ENCODE results near the gene NTN1. TPM values are rescaled to one million over a fixed set of nuclear protein-coding genes. Genes with fewer than 3 reads are reported as not detected.

The NTN1 gene
- total and polyA plus RNA-seq, 2 experiments from 2014 or later = 0.16 to 0.60 TPM

DNA sequence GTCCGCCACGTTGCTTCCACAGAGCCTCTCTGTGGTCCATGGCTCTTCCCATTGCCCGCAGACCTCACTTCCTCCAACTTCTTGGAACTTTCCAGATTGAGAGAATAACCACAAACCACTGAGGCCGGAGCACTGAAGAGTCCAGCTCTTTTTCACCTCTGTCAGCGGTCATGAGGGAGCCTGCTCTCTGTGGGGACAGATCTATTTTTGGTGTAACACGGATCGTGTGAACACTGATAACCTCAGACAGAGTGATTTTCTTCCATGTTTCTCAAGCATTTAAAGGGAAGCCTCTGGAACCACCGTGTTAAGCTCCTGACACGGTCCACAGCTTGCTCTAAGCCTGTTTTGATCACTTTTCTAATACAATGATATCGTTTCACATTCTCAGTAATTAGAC lies 49.7 kb downstream of the NTN1 start:
- Histone ChIP-seq H3K36me3 (no peaks in the 10 kb centered on the region), H3K9me3 (ENCODE audit: low read depth) (no peaks in the 10 kb centered on the region), H3K27me3 (peaks cover 6% of the 10 kb centered on the region), H3K4me3 (no peak overlapping the region), H3K4me1 (ENCODE audit: low read depth) (peaks cover 8% of the 10 kb centered on the region), H3K27ac (no peak overlapping the region)
- peak in 1 of 2 donors; percentile 61 for DNase-seq (ENCODE audit: low read depth in 1 of 2, low spot score in 1 of 2)
- TF ChIP-seq, protein P1, sequence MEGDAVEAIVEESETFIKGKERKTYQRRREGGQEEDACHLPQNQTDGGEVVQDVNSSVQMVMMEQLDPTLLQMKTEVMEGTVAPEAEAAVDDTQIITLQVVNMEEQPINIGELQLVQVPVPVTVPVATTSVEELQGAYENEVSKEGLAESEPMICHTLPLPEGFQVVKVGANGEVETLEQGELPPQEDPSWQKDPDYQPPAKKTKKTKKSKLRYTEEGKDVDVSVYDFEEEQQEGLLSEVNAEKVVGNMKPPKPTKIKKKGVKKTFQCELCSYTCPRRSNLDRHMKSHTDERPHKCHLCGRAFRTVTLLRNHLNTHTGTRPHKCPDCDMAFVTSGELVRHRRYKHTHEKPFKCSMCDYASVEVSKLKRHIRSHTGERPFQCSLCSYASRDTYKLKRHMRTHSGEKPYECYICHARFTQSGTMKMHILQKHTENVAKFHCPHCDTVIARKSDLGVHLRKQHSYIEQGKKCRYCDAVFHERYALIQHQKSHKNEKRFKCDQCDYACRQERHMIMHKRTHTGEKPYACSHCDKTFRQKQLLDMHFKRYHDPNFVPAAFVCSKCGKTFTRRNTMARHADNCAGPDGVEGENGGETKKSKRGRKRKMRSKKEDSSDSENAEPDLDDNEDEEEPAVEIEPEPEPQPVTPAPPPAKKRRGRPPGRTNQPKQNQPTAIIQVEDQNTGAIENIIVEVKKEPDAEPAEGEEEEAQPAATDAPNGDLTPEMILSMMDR (IDR thresholded peaks at IDR 0.05; ENCODE audit: low read depth, low read length) = no peak

DNA sequence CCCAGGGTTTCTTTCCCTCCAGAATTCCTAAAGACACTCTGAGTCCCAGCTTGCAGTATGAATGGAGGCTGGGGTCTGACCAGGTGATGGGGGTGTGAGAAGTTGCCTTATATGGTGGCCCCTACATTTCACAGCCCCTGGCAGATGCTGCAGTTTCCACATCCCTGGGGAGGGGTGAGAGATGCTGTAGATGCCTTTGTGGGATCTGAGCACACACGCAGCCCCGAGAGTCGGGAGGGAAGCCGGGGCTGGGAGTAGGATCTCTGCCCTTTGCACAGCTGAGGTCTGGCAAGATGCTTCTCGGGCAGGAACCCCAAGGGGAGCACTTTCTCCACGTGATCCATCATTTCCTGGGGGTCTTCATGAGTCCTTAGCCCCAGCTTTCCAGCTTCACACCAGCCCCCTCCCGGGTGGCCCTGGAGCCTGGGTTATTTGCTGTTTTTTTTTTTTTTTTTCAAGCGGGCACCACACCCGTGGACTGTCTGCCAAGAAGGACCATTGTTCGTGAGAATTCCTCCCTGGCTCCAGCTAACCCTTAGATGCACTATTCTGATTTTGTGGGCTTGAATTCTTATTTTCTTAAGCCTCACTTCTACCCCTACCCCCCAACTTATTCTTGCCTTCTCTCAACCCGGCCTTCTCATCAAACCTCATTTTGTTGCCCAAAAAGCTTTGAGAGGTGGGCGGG lies 50.6 kb downstream of the NTN1 start:
- DNase-seq (ENCODE audit: low read depth in 1 of 2, low spot score in 1 of 2) = no peak
- no peak overlapping the region for H3K27ac ChIP-seq
- TF ChIP-seq, protein P1 (IDR thresholded peaks at IDR 0.05; ENCODE audit: low read depth, low read length) = no peak
- no peaks in the 10 kb centered on the region for H3K9me3 ChIP-seq (ENCODE audit: low read depth)
- H3K4me3 ChIP-seq = no peak overlapping the region
- H3K36me3 ChIP-seq = no peaks in the 10 kb centered on the region
- peaks cover 10% of the 10 kb centered on the region for H3K27me3 ChIP-seq
- H3K4me1 ChIP-seq (ENCODE audit: low read depth) = peaks cover 8% of the 10 kb centered on the region

DNA sequence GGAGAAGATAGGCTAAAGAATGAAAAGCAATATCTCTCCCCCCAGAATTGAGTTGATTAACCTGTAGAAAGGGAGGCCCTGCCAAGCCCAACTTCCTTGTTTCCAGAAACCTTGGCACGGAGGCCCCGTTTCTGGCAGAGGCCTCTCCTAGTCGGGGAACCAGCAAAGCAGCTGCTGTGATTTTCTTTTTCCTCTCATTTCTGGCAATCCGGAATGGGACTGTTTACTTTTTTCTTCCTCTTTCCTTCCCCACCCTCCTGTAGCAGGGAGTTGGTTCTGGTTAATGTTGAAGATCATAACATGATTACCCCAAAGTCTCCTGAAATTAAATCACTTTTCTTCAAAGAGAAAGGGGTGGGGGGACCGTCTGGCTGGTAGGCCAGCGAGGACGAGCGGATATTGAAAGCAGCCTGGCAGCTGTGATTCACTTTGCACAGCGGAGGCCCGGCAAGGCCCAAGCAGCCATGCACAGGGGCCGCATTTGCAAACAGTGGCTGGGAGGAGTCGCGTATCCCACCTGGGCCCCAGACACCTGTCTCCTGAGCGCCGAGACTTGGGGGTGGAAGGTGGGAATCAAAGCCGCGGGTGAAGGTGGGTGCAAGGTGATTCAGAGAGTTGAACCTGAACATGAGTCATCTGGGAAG lies 51.5 kb downstream of the NTN1 start:
- H3K9me3 ChIP-seq (ENCODE audit: low read depth) = no peaks in the 10 kb centered on the region
- no peaks in the 10 kb centered on the region for H3K36me3 ChIP-seq
- H3K4me3 ChIP-seq = no peak overlapping the region
- H3K27me3 ChIP-seq = peaks cover 10% of the 10 kb centered on the region
- peaks cover 8% of the 10 kb centered on the region for H3K4me1 ChIP-seq (ENCODE audit: low read depth)
- DNase-seq (ENCODE audit: low read depth in 1 of 2, low spot score in 1 of 2) = peak in 1 of 2 donors; percentile 27
- H3K27ac ChIP-seq = no peak overlapping the region
- TF ChIP-seq, protein P1 (IDR thresholded peaks at IDR 0.05; ENCODE audit: low read depth, low read length) = no peak

DNA sequence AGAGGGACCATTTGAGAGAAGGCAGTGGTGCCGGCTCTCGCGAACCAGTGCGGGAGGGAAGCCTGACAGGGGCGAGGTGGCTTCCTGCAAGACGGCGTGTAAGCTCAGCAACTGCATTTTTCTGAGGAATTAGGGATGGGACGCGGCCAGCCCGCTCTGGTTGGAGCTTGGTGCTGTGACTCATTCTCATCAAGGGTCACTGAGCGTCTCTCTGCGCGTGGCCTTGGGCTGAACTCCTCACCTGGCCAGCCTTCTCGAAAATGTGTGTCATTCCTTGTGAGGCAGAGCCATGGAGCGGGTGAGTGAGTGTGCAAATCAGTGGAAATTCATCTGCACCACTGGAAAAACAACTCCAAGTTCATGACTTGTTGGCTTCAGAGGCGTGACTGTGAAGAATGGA lies 52.8 kb downstream of the NTN1 start:
- Histone ChIP-seq H3K4me3 (no peak overlapping the region), H3K36me3 (no peaks in the 10 kb centered on the region), H3K27ac (no peak overlapping the region), H3K27me3 (peaks cover 20% of the 10 kb centered on the region), H3K9me3 (ENCODE audit: low read depth) (no peaks in the 10 kb centered on the region), H3K4me1 (ENCODE audit: low read depth) (peaks cover 8% of the 10 kb centered on the region)
- TF ChIP-seq, protein P1 (IDR thresholded peaks at IDR 0.05; ENCODE audit: low read depth, low read length) = no peak
- no peak for DNase-seq (ENCODE audit: low read depth in 1 of 2, low spot score in 1 of 2)

DNA sequence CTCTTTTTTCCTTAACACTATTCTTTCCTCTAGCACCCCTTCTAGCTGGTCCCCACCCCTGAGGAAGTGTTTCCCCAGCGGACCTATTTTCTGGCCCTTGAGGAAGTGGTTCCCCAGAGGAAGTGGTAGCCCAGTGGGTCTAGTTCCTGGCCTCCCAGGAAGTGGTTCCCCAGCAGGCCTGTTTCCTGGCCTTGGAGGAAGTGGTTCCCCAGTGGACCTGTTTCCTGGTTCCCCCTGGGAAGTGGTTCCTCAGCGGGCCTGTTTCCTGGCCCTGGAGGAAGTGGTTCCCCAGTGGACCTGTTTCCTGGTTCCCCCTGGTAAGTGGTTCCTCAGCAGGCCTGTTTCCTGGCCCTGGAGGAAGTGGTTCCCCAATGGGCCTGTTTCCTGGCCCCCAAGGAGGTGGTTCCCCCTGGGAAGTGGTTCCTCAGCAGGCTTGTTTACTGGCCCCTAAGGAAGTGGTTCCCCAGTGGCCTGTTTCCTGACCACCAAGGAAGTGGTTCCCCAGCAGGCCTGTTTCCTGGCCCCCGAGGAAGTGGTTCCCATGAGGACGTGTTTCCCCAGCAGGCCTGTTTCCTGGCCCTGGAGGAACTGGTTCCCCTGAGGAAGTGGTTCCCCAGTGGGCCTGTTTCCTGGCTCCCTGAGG lies 58.3 kb downstream of the NTN1 start:
- TF ChIP-seq, protein P1 (IDR thresholded peaks at IDR 0.05; ENCODE audit: low read depth, low read length) = no peak
- H3K27me3 ChIP-seq = peaks cover 14% of the 10 kb centered on the region
- no peak overlapping the region for H3K27ac ChIP-seq
- DNase-seq (ENCODE audit: low read depth in 1 of 2, low spot score in 1 of 2) = no peak
- H3K4me3 ChIP-seq = no peak overlapping the region
- H3K4me1 ChIP-seq (ENCODE audit: low read depth) = no peaks in the 10 kb centered on the region
- no peaks in the 10 kb centered on the region for H3K9me3 ChIP-seq (ENCODE audit: low read depth)
- H3K36me3 ChIP-seq = no peaks in the 10 kb centered on the region

Measured in cardiac muscle cell (in vitro differentiated cells and primary cell).